ENCODE data around the gene PLCB4.
"Not testable (repeated sequence)": the region's sequence is repeated elsewhere in the genome, so short reads cannot be mapped to it uniquely, and the experiment has no call there.

The PLCB4 gene

GRCh38 chr20:9150679-9151078, 81.8 kb downstream of the PLCB4 start:
- no peak for TF ChIP-seq CTCF (IDR thresholded peaks at IDR 0.05; ENCODE audit: borderline replicate concordance, control extremely low read depth, extremely low read depth, insufficient read depth, missing control alignments)
- DNase-seq (ENCODE audit: low spot score), result no peak
- in situ Hi-C loops (cut with MboI; ENCODE audit: low sequenced_read_pairs, unreplicated experiment), result no loop called here

GRCh38 chr20:9152139-9152538, 83.3 kb downstream of the PLCB4 start:
- DNase-seq (ENCODE audit: low spot score); in situ Hi-C loops (cut with MboI; ENCODE audit: low sequenced_read_pairs, unreplicated experiment): not testable (repeated sequence)

- DNase-seq (ENCODE audit: low spot score), result no peak
- no peak for TF ChIP-seq CTCF (IDR thresholded peaks at IDR 0.05; ENCODE audit: borderline replicate concordance, control extremely low read depth, extremely low read depth, insufficient read depth, missing control alignments)
- in situ Hi-C loops (cut with MboI; ENCODE audit: low sequenced_read_pairs, unreplicated experiment), result no loop called here
Observed at GRCh38 chr20:9154464-9155024, 85.7 kb downstream of the PLCB4 start.

GRCh38 chr20:9156529-9157280, 87.8 kb downstream of the PLCB4 start:
- in situ Hi-C loops (cut with MboI; ENCODE audit: low sequenced_read_pairs, unreplicated experiment), result no loop called here

GRCh38 chr20:9160331-9160730, 91.4 kb downstream of the PLCB4 start:
- in situ Hi-C loops (cut with MboI; ENCODE audit: low sequenced_read_pairs, unreplicated experiment), result no loop called here
- no peak for TF ChIP-seq CTCF (IDR thresholded peaks at IDR 0.05; ENCODE audit: borderline replicate concordance, control extremely low read depth, extremely low read depth, insufficient read depth, missing control alignments)
- DNase-seq (ENCODE audit: low spot score), result no peak

More at GRCh38 chr20:9156529-9157280, 87.8 kb downstream of the PLCB4 start:
- DNase-seq (ENCODE audit: low spot score), result no peak
- TF ChIP-seq CTCF (IDR thresholded peaks at IDR 0.05; ENCODE audit: borderline replicate concordance, control extremely low read depth, extremely low read depth, insufficient read depth, missing control alignments), result no peak

GRCh38 chr20:9160757-9161156, 91.9 kb downstream of the PLCB4 start:
- in situ Hi-C loops (cut with MboI; ENCODE audit: low sequenced_read_pairs, unreplicated experiment), result no loop called here
- DNase-seq (ENCODE audit: low spot score), result no peak
- TF ChIP-seq CTCF (IDR thresholded peaks at IDR 0.05; ENCODE audit: borderline replicate concordance, control extremely low read depth, extremely low read depth, insufficient read depth, missing control alignments), result no peak

- no peak for TF ChIP-seq CTCF (IDR thresholded peaks at IDR 0.05; ENCODE audit: borderline replicate concordance, control extremely low read depth, extremely low read depth, insufficient read depth, missing control alignments)
- DNase-seq (ENCODE audit: low spot score), result no peak
- in situ Hi-C loops (cut with MboI; ENCODE audit: low sequenced_read_pairs, unreplicated experiment), result no loop called here
Observed at GRCh38 chr20:9161311-9161710, 92.4 kb downstream of the PLCB4 start.
